Amygdala (tissue), 56 donors: ENCODE measurements around the gene FHOD1.

Experiments
- DNase-seq, 56 donors: peaks; one replicate each; lab custom pipeline; 2025; lab: John Stamatoyannopoulos, UW

The FHOD1 gene

DNA sequence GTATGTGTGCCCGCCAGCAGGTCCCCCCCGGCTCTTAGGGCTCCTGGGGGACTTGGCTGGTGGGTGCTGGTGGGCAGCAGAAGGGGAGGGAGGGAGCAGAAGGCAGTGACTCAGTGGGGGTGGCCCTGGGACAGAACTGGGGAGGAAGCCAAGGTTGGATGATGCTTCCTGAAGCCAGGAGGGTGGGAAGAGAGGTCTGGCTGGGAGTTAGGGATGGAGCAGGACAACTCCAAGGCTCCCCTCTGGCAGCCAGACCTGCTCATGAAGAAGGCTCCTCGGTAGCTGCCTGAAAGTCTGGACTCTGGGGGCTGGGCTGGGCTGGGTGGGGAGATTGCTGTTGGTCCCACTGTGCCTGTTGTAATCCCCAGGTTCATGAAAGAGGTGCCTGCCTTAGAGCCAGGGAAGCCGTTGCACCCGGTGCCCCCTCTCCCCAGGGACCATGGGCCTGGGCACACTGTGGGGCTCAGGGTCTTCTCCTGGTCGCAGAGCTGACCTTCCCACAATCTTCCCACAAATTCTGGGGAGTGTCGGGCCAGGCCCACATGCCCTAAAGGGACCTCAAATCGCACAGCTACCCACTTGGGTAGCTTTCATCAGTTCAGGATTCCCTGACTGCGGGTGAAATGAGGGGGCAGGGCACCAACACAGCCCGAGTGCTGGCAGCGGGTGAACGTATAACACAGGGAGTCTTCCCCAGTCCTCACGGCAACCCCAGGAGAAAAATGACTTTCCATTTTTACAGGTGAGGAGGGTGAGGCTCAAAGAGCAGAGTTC is 30.9 kb upstream of the FHOD1 start:
- DNase-seq = no peak

DNA sequence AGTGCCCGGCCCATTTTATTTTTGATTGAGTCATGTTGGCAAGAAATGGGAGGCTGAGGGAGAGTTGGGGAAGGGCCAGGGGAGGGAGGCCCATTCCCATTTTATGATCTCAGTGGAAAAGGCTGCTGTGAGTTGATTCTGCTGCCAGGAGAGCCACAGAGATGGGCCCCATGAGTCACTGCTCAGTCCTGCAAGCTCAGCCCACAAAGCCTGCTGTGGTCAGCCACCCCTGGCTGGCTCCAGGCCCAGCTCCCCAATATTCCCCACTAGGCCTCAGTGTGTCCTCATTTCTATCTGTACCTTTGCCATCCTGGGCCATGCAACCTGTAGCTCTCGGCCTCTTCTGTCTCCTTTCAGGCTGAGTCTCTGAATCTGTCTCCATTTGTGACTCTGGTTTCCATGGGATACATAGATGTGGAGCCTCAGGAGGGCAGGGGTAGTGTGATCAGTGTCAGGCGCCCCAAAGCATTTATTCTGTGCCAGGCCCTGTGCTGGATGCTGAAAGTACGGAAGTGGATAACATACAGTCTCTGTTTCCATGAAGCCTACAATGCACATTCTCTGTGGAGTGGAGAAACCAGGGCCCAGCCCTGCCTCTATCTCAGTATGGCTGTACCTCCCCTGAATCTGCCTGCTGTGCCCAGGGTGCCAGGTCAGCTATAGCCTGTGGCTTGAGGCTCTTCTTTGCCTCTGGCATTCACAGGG is 30.2 kb upstream of the FHOD1 start:
- DNase-seq = no peak

DNA sequence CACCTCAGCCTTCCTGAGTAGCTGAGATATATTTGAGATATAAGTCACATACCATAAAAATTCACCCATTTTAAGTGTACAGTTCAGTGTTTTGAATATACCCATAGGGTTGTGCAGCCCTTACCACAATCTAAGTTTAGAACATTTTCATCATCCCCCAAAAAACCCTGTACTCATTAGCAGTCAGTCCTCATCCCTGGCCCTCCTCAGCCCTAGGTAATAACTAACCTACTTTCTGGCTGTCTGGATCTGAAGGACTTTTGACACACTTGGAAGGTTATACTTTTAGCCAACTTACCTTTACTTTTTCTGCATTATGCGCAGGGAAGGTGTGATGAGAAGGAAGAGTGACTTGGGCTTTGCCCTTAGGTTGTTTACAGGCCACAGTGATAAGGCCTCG is 28.0 kb upstream of the FHOD1 start:
- no peak for DNase-seq

DNA sequence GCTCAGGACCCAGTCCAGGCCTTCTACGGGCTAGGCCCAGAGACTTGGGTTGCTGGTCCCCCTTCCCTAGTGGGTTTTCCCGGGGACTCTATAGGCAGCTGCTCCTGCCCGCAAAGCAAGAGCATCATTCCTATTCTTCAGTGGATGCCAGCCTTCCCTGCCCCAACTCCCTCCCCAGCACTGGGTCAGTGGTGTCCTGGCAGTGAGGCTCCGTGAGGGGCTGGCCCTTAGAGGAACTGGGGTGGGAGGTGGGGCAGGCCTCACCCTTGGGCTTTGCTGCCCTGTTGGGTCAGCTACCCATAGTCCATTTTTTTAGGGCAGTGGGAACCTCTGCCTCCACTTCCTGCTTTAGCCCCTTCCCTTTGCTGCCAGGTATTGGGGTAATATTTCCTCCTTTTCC is 24.2 kb upstream of the FHOD1 start:
- DNase-seq = no peak

DNA sequence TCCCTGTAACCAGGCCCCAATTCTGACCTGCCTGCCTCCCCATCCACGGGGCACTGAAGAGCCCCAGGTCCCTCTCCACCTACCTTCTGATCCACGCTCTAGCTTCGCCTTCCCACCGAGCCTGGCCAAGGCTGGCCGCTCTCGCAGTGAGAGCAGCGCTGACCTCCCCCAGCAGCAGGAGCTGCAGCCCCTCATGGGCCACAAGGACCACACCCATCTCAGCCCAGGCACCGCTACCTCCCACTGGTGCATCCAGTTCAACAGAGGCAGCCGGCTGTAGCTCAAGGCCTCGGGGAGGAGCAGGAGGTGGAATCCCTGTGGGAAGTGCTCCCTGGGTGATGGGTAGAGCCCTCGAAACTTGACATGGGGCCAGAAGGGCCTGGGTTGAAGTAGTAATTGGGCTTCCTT is 23.7 kb upstream of the FHOD1 start:
- no peak for DNase-seq

DNA sequence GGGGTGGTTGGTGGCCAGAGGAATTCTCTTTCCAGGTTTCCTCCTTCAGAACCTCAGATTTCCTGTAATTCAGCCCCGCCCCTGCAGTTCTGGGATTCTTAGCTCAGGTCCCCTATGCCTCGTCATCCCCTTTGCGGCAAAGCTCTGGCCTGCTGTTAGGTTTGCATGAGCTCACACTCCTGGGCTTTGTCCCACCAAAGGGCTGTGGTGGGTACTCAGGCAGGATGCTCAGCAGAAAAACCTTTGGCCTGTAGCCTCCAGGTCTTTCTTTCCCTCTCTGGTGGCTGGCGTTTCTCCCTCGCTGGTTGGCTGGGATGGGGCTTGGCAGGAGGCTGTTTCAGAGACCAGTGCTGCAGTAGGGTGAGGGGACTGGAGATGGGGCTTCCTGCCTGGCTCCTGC is 22.5 kb upstream of the FHOD1 start:
- no peak for DNase-seq

DNA sequence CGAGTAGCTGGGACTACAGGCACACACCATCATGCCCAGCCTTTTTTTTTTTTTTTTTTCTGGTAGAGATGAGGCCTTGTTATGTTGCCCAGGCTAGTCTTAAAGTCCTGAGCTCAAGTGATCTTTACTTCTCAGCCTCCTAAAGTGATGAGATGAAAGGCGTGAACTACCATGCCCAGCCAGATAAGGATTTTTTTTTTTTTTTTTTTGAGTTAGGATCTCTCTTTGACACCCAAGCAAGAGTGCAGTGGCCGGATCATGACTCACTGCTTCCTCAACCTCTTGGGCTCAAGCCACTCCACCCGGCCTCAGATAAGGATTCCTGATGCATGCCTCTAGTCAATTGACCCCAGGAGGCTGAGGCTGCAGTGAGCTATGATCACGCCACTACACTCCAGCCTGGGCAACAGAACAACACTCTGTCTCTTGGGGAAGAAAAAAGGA is 20.9 kb upstream of the FHOD1 start:
- DNase-seq = no peak

DNA sequence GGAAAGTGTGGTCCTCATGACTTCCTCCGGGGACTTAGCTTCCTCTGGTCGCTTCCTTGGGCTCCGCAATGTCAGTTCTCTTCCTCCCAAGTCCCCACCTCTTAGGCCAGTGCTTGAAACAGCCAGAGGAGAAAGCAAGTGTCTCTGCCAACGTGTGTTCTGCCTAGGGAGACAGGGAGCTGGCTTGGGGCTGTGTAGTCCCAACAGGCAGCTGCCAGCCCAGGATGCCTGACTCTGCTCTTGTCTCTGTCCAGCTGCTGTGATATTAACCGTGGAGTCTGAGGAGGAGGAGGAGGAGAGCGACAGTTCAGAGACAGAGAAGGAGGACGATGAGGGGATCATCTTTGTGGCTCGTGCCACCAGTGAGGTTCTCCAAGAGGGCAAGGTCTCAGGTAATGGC is 18.6 kb upstream of the FHOD1 start:
- DNase-seq = no peak

DNA sequence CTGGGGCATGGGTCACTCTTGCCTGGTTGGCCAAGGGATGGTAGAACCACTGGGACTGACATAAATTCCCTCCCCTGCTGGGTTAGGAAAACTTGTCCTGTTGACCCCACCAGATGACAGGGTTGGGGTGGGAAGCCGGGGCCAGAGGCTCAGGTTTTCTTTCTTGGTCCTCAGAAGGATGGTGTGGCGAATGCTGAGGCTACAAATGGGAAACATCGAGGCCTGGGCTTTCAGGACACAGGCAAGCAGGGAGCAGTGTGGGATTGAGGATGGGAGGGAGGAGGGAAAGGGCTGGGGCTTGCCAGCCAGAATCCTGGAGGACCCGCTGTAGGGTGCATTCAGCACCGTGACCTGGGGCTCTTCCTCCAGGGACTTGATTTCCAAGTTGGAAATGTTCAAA is 17.6 kb upstream of the FHOD1 start:
- DNase-seq = no peak

DNA sequence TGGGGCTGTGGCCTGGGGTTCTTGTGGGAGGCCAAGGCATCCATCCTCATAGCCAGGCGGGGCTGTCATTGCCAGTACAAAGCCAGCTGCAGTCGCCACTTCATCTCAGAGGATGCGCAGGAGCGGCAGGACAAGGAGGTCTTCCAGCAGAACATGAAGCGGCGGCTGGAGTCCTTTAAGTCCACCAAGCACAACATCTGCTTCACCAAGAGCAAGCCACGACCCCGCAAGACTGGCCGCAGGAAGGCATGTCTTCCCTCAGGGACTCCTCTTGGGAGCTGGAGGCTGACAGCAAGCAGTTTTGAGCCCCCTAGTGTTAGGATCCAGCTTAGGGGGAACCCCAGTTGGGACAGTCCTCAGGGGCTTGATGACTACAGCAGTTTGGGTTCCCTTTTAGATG is 17.0 kb upstream of the FHOD1 start:
- no peak for DNase-seq

DNA sequence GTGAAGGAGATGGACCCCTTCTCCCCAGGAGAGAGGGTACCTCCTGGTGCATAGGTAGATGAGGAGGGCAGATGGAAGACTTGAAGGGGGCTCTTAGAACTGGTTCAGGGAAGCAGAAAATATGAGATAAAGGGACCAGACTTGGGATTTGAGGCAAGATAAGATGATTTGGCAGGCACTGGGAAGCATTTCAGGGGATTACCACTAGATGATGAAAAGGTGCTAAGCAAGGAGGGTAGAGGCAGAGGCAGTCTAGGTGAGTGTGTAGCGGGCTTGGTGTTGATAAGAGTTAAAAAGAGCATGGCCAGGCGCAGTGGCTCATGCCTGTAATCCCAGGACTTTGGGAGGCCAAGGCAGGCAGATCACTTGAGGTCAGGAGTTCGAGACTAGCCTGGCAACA is 15.9 kb upstream of the FHOD1 start:
- DNase-seq = no peak

DNA sequence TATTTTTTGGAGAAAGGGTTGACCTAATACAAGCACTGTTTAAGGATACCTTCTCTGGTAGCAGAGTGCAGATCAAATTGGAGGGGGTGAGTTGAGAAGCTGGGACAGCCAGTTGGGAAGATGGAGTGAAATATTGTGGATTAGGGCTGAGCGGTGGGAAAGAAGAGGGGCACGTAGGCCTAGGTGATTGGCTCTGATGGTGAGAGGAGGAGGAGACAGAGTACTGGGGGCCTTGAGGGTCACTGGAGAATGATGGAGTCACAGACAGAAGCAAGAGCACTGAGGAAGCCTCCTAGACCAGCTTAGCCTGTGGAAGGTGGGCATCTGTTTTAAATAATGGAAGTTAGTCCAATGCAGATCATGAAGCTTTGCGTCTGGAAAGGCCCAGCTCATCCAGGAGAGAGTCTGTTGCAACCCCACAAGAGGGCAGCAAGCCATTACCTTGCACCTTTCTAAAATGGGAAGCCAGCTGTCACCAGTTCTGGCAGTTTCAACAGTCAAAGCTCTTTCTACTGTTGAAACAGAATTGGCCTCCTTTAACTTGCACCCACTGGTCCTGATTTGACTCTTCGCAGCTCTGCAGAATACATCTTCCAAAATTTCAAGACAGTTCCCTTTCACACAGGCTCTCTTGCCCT is 13.3 kb upstream of the FHOD1 start:
- no peak for DNase-seq

DNA sequence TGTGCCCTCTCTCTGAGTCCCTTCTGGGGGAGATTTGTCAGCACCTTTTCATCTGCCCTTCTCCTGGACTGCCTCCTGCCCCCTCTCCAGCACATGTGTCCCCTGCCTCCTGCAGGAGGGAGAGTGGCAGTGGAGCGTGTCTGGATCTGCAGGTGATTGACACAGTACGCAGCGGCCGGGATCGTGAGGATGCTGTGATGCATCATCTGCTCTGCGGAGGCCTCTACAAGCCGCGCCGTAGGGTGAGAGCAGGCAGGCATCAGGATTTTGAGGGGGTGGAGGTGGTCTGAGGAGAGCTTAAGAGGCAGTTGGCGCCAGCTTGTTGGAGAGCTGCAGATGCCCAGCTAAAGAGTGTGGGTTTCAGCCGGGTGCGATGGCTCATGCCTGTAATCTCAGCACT is 12.4 kb upstream of the FHOD1 start:
- no peak for DNase-seq

DNA sequence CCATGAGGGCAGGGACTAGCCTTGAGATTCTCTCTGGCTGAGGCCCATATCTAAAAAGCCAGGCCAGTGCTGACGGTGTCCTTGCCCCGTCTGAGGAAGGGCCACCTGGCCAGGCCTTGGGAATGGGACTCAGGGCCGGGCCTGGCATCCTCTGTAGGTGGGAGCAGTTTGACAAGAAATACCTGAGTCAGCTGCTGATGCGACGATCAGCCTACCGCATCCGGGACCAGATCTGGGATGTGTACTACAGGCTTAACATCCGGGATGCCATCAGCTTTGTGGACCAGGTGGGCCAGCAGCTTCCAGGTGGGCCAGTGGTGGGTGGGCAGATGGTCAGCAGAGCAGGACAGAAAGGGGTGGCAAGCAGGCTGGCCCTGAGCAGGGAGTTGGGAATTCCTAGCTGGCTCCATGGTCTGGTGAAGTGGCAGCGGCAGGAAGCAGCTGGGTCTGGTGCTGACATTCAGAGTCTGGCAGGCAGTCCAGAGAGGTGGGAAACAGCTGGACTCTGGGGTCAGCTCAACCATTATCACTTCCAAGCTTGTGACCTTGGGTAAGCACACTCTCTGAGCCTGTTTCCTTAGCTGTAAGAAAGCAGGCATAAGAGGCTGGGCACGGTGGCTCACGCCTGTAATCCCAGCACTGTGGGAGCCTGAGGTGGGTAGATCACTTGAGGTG is 11.0 kb upstream of the FHOD1 start:
- DNase-seq = no peak

DNA sequence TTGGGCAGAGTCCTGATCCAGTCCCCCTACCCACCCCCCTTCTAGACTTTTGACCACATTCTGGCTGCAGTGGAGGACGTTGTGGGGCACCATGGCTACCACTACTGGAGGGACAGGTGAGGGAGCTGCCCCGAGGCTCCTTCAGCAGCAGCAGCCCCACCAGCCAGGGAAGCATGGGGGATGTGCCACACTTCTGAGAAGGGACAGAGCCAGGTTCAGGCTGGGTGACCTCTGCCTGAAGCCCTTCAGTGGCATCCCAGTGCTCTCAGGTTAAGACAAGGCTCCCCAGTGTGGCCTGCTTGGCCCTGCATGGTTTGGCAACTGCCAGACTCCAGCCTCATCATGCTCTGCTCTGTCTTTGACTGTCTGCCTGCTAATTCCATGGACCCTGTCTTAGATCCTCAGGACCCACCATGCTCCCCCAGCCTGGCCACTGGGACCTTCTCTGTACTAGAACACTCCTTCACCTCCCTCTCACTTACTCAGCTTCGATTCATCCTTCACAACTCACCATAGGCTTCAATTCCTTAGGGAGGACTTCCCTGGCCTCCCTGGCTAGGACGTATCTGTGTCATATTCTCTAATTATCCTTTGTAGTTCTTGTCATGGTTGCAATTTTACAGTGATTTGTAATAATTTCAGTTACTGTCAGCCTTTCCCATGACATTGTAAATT is 10.3 kb upstream of the FHOD1 start:
- DNase-seq = no peak

DNA sequence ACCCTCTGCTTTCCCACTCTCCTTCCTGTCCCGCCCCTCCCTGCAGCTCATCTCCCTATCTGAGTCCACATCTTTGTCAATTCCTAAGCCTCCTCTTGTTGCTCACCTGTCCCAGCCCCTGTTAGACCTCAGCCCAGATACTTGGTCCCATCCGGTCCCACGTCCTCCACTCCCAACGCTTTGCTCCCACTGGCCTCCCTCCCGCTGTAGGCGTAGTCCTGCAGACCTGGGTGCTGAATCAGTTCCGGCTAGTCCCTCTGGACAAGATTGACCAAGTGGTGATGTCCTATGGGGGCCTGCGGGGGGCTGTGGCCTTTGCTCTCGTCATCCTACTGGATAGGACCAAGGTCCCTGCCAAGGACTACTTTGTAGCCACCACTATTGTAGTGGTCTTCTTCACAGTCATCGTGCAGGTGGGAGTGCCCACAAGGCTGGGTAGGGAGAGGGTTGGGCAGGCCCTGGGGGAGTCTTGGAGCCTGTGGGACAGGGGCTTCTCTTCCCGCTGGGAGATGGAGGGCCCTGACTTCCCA is 9.5 kb upstream of the FHOD1 start:
- no peak for DNase-seq

DNA sequence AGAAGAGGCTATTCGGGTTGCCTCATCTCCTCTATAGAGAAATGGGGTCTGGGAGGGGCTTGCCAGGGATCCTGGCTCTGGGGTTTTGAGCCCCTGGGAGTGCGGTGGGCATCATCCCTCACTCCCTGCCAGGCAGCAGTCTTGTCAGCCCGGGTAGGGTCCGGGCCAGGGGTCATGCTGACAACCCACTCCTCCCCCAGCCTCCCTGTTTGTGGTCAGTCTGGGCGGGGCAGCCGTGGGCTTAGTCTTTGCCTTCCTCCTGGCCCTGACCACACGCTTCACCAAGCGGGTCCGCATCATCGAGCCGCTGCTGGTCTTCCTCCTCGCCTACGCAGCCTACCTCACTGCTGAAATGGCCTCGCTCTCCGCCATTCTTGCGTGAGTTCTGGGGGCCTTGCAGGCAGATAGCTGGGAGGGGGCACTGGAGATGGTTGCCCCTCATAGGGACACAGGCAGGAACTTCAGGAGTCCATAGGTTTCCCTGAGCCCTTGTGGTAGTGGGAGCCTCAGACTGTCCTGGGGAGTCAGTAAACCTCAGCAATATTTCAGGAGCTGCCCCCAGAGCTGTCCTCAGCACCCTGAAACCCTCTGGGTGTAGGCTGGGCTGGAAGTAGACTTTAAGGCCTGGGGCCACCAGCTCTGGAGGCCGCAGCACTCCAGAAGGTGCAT is 8.4 kb upstream of the FHOD1 start:
- no peak for DNase-seq

DNA sequence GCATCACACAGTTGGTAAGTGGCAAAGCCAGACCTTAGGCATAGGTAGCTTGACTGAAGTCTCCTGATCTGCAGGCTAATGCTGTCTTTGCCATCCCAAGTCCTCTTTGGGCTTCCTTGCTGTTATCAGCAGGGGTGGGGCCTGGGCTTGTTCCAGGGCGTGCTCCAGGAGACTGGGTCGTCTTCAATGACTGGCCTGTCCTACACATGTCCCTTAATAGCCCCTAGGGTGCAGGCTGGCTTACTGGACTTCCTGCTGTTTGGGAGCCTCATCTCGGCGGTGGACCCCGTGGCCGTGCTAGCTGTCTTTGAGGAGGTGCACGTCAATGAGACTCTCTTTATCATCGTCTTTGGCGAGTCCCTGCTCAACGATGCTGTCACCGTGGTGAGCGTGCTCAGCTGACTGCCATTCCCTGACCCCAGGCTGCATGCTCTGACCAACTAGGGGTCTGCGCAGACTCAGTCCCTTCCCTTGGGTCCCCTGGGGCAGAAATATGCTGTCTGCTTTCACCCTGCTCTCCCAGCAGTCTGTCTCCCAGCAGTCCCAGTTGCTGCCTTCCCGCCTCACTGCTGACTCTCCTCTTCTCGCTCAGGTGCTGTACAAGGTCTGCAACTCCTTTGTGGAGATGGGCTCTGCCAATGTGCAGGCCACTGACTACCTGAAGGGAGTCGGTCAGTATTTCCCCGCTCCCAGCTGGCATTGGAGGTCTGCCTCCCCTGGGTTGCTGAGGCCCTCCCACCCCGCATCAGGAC is 7.7 kb upstream of the FHOD1 start:
- no peak for DNase-seq
